ENCODE data around the gene MAP10. TPM values are rescaled to one million over a fixed set of nuclear protein-coding genes. Genes with fewer than 3 reads are reported as not detected.

Gene MAP10
- total RNA-seq, 3 donors from 2014 or later (not counting 1 experiment from before 2014, with no cell fraction given): 0.95 to 1.9 (median 1.2) TPM

- Histone ChIP-seq H3K27me3 (ENCODE audit: control insufficient read depth, insufficient read depth, low read length) (no peaks in the 10 kb centered on the region), H3K27ac (ENCODE audit: low read length) (no peak overlapping the region), H3K36me3 (ENCODE audit: control insufficient read depth, insufficient read depth, low read length) (no peaks in the 10 kb centered on the region), H3K9me3 (ENCODE audit: control insufficient read depth, insufficient read depth, low read length) (no peaks in the 10 kb centered on the region), H3K4me1 (ENCODE audit: control insufficient read depth, insufficient read depth, low read length) (no peaks in the 10 kb centered on the region), H3K4me3 (ENCODE audit: low read length) (no peak overlapping the region)
- H3K4me1 Mint-ChIP-seq: no peaks in the 10 kb centered on the region
- peaks cover 0 to 11% of the 10 kb centered on the region in 2 donors for H3K27me3 Mint-ChIP-seq (ENCODE audit: low read depth in 2 of 2)
- intact Hi-C loops (cut with micrococcal nuclease): no loop called here
- H3K4me3 Mint-ChIP-seq: no peak overlapping the region
- no peak for DNase-seq
- WGBS (ENCODE audit: insufficient coverage): 79% methylated on average over 2 of the region's 2 CpGs
- no peak for TF ChIP-seq CTCF (IDR thresholded peaks at IDR 0.05)
- ATAC-seq: no peak
- no peak overlapping the region for H3K27ac Mint-ChIP-seq
- no peaks in the 10 kb centered on the region for H3K36me3 Mint-ChIP-seq
- H3K9me3 Mint-ChIP-seq: no peaks in the 10 kb centered on the region
Measured at GRCh38 chr1:232768793-232769192, 36.4 kb upstream of the MAP10 start.

GRCh38 chr1:232769733-232770132 lies 35.5 kb upstream of the MAP10 start:
- Mint-ChIP-seq H3K4me3 (no peak overlapping the region), H3K27me3 (ENCODE audit: low read depth in 2 of 2) (peaks cover 0 to 13% of the 10 kb centered on the region in 2 donors), H3K9me3 (no peaks in the 10 kb centered on the region), H3K36me3 (no peaks in the 10 kb centered on the region), H3K27ac (no peak overlapping the region), H3K4me1 (no peaks in the 10 kb centered on the region)
- no peaks in the 10 kb centered on the region for H3K4me1 ChIP-seq (ENCODE audit: control insufficient read depth, insufficient read depth, low read length)
- no peak for DNase-seq
- H3K9me3 ChIP-seq (ENCODE audit: control insufficient read depth, insufficient read depth, low read length): no peaks in the 10 kb centered on the region
- ATAC-seq: no peak
- H3K27me3 ChIP-seq (ENCODE audit: control insufficient read depth, insufficient read depth, low read length): no peaks in the 10 kb centered on the region
- WGBS (ENCODE audit: insufficient coverage): 84% methylated on average over 2 of the region's 2 CpGs
- no peak for TF ChIP-seq CTCF (IDR thresholded peaks at IDR 0.05)
- no peaks in the 10 kb centered on the region for H3K36me3 ChIP-seq (ENCODE audit: control insufficient read depth, insufficient read depth, low read length)
- no peak overlapping the region for H3K27ac ChIP-seq (ENCODE audit: low read length)
- intact Hi-C loops (cut with micrococcal nuclease): no loop called here
- no peak overlapping the region for H3K4me3 ChIP-seq (ENCODE audit: low read length)

GRCh38 chr1:232773752-232774151 lies 31.5 kb upstream of the MAP10 start:
- H3K27ac ChIP-seq (ENCODE audit: low read length): no peak overlapping the region
- Mint-ChIP-seq H3K4me1 (no peaks in the 10 kb centered on the region), H3K9me3 (no peaks in the 10 kb centered on the region), H3K27ac (no peak overlapping the region), H3K36me3 (no peaks in the 10 kb centered on the region), H3K4me3 (no peak overlapping the region), H3K27me3 (ENCODE audit: low read depth in 2 of 2) (peaks cover 0 to 11% of the 10 kb centered on the region in 2 donors)
- no peaks in the 10 kb centered on the region for H3K9me3 ChIP-seq (ENCODE audit: control insufficient read depth, insufficient read depth, low read length)
- H3K4me1 ChIP-seq (ENCODE audit: control insufficient read depth, insufficient read depth, low read length): no peaks in the 10 kb centered on the region
- DNase-seq (no peak), ATAC-seq (no peak)
- TF ChIP-seq CTCF (IDR thresholded peaks at IDR 0.05): no peak
- no peak overlapping the region for H3K4me3 ChIP-seq (ENCODE audit: low read length)
- 94% methylated on average over 7 of the region's 9 CpGs for WGBS (ENCODE audit: insufficient coverage)
- no peaks in the 10 kb centered on the region for H3K27me3 ChIP-seq (ENCODE audit: control insufficient read depth, insufficient read depth, low read length)
- intact Hi-C loops (cut with micrococcal nuclease): no loop called here
- H3K36me3 ChIP-seq (ENCODE audit: control insufficient read depth, insufficient read depth, low read length): no peaks in the 10 kb centered on the region

- Mint-ChIP-seq H3K4me1 (no peaks in the 10 kb centered on the region), H3K9me3 (no peaks in the 10 kb centered on the region), H3K4me3 (no peak overlapping the region), H3K27ac (no peak overlapping the region), H3K36me3 (no peaks in the 10 kb centered on the region), H3K27me3 (ENCODE audit: low read depth in 2 of 2) (peaks cover 6 to 11% of the 10 kb centered on the region in 2 donors)
- Histone ChIP-seq H3K36me3 (ENCODE audit: control insufficient read depth, insufficient read depth, low read length) (no peaks in the 10 kb centered on the region), H3K27me3 (ENCODE audit: control insufficient read depth, insufficient read depth, low read length) (no peaks in the 10 kb centered on the region), H3K27ac (ENCODE audit: low read length) (no peak overlapping the region), H3K4me1 (ENCODE audit: control insufficient read depth, insufficient read depth, low read length) (no peaks in the 10 kb centered on the region), H3K9me3 (ENCODE audit: control insufficient read depth, insufficient read depth, low read length) (no peaks in the 10 kb centered on the region), H3K4me3 (ENCODE audit: low read length) (no peak overlapping the region)
- no peak for ATAC-seq
- intact Hi-C loops (cut with micrococcal nuclease): no loop called here
- 90% methylated on average over 2 of the region's 3 CpGs for WGBS (ENCODE audit: insufficient coverage)
- no peak for DNase-seq
- TF ChIP-seq CTCF (IDR thresholded peaks at IDR 0.05): no peak
Measured at GRCh38 chr1:232776526-232777106, 28.6 kb upstream of the MAP10 start.

Measured in natural killer cell (primary cell).